ENCODE results near the gene GBP1.
"Not testable (repeated sequence)": the region's sequence is repeated elsewhere in the genome, so short reads cannot be mapped to it uniquely, and the experiment has no call there.

GBP1 gene

GRCh38 chr1:89050649-89051033 lies 14.4 kb downstream of the GBP1 start:
- H3K4me3 ChIP-seq (ENCODE audit: low read depth, low read length): no peak overlapping the region
- no peaks in the 10 kb centered on the region for H3K36me3 ChIP-seq
- TF ChIP-seq CTCF (IDR thresholded peaks at IDR 0.05; ENCODE audit: low read depth, low read length): no peak
- no peaks in the 10 kb centered on the region for H3K27me3 ChIP-seq
- H3K4me1 ChIP-seq: no peaks in the 10 kb centered on the region
- DNase-seq: no peak
- no peaks in the 10 kb centered on the region for H3K9me3 ChIP-seq

- DNase-seq; H3K4me3 ChIP-seq (ENCODE audit: low read depth, low read length); H3K4me1 ChIP-seq; H3K9me3 ChIP-seq; H3K36me3 ChIP-seq; H3K27me3 ChIP-seq: not testable (repeated sequence)
Measured at GRCh38 chr1:89049901-89050648, 14.9 kb downstream of the GBP1 start.

GRCh38 chr1:89049187-89049586 lies 15.8 kb downstream of the GBP1 start:
- not testable (repeated sequence) for H3K27me3 ChIP-seq; H3K9me3 ChIP-seq; H3K4me3 ChIP-seq (ENCODE audit: low read depth, low read length); DNase-seq; H3K36me3 ChIP-seq; H3K4me1 ChIP-seq

GRCh38 chr1:89047734-89048133 lies 17.3 kb downstream of the GBP1 start:
- H3K9me3 ChIP-seq: no peaks in the 10 kb centered on the region
- no peak for DNase-seq
- TF ChIP-seq CTCF (IDR thresholded peaks at IDR 0.05; ENCODE audit: low read depth, low read length): no peak
- no peaks in the 10 kb centered on the region for H3K27me3 ChIP-seq
- H3K4me3 ChIP-seq (ENCODE audit: low read depth, low read length): no peak overlapping the region
- no peaks in the 10 kb centered on the region for H3K4me1 ChIP-seq
- no peaks in the 10 kb centered on the region for H3K36me3 ChIP-seq

GRCh38 chr1:89046318-89047183 lies 18.5 kb downstream of the GBP1 start:
- not testable (repeated sequence) for H3K27me3 ChIP-seq; H3K36me3 ChIP-seq; H3K9me3 ChIP-seq; H3K4me3 ChIP-seq (ENCODE audit: low read depth, low read length); H3K4me1 ChIP-seq; DNase-seq

GRCh38 chr1:89044970-89045721 lies 19.9 kb downstream of the GBP1 start:
- DNase-seq: no peak
- no peak for TF ChIP-seq CTCF (IDR thresholded peaks at IDR 0.05; ENCODE audit: low read depth, low read length)
- Histone ChIP-seq H3K36me3 (no peaks in the 10 kb centered on the region), H3K4me1 (no peaks in the 10 kb centered on the region), H3K27me3 (no peaks in the 10 kb centered on the region), H3K9me3 (no peaks in the 10 kb centered on the region), H3K4me3 (ENCODE audit: low read depth, low read length) (no peak overlapping the region)

GRCh38 chr1:89043940-89044339 lies 21.1 kb downstream of the GBP1 start:
- no peak for TF ChIP-seq CTCF (IDR thresholded peaks at IDR 0.05; ENCODE audit: low read depth, low read length)
- no peaks in the 10 kb centered on the region for H3K9me3 ChIP-seq
- H3K4me1 ChIP-seq: no peaks in the 10 kb centered on the region

More at GRCh38 chr1:89043940-89044339, 21.1 kb downstream of the GBP1 start:
- Histone ChIP-seq H3K27me3 (no peaks in the 10 kb centered on the region), H3K36me3 (no peaks in the 10 kb centered on the region), H3K4me3 (ENCODE audit: low read depth, low read length) (no peak overlapping the region)
- DNase-seq: no peak

Data from BE2C (cell line).